Testis (tissue), 3 donors: ENCODE measurements around the gene TPST1. TPM values are rescaled to one million over a fixed set of nuclear protein-coding genes. Genes with fewer than 3 reads are reported as not detected.
"Not testable (repeated sequence)": the region's sequence is repeated elsewhere in the genome, so short reads cannot be mapped to it uniquely, and the experiment has no call there.

Experiments used
- DNase-seq: peaks from one replicate; pipeline ENCODE4 v3.0.0-alpha.2; 2019
- H3K27ac ChIP-seq, 2 donors: fragments of 200-600 bp; sonication (generic); one replicate each; pipeline ENCODE4 v1.5.1; 2019
- H3K27me3 ChIP-seq: fragments of 200-600 bp; sonication (generic); one replicate; pipeline ENCODE4 v1.5.1; 2019
- H3K36me3 ChIP-seq: fragments of 200-600 bp; sonication (generic); one replicate; pipeline ENCODE4 v1.5.1; 2017; ENCODE audit warnings: low read depth; ENCODE audit errors: missing control alignments
- H3K4me1 ChIP-seq: fragments of 200-600 bp; sonication (generic); one replicate; pipeline ENCODE4 v1.5.1; 2019
- H3K4me3 ChIP-seq, 2 donors: fragments of 200-600 bp; sonication (generic); one replicate each; pipeline ENCODE4 v1.5.1; 2017 to 2019
- H3K9me3 ChIP-seq: fragments of 200-600 bp; sonication (generic); one replicate; pipeline ENCODE4 v1.5.1; 2017
- CTCF ChIP-seq, 3 experiments: fragments of 450-650 bp in 2 of 3; fragments of 200-600 bp in 1 of 3; sonication (generic) in 1 of 3; IDR thresholded peaks; one replicate each; pipeline ENCODE4 v1.5.1; 2016 to 2019; ENCODE audit warnings: antibody characterized with exemption in 3 of 3, mild to moderate bottlenecking in 2 of 3, moderate library complexity in 1 of 3
- POLR2A ChIP-seq: fragments of 450-650 bp; IDR thresholded peaks from one replicate; pipeline ENCODE4 v1.6.1; 2017; ENCODE audit warnings: antibody characterized with exemption, mild to moderate bottlenecking, moderate library complexity
- WGBS, 2 donors: methylation state at CpG; one replicate each; pipeline ENCODE4 v1.1.5; 2018; 5-methylcytosine and 5-hydroxymethylcytosine counted together
- intact Hi-C: fragments of 100-400 bp; cut with DNase I; formaldehyde crosslinking; loops from one replicate; pipeline ENCODE4 v1.15.1; 2023; ENCODE audit warnings: low total_unique reads
- polyA plus RNA-seq: library from polyadenylated mRNA; stranded (reverse); fragments of 350-450 nt; fragmentation: Illumina TruSeq; extraction: RNeasy Lipid Tissue Mini Kit (QIAGEN cat#74804); gene quantifications from one replicate; pipeline ENCODE4 v1.2.3, GENCODE V29; 2014; ENCODE audit warnings: low read depth, low replicate concordance; ENCODE audit not compliant: insufficient read depth
- total RNA-seq, 2 donors: library from RNA; depleted of rRNA; stranded (reverse); fragments of >200 nt; gene quantifications; one replicate each; pipeline ENCODE4 v1.2.3, GENCODE V29; 2016

TPST1 gene
- total and polyA plus RNA-seq, 3 donors from 2014 or later = 34.7 to 55.7 (median 40.7) TPM

DNA sequence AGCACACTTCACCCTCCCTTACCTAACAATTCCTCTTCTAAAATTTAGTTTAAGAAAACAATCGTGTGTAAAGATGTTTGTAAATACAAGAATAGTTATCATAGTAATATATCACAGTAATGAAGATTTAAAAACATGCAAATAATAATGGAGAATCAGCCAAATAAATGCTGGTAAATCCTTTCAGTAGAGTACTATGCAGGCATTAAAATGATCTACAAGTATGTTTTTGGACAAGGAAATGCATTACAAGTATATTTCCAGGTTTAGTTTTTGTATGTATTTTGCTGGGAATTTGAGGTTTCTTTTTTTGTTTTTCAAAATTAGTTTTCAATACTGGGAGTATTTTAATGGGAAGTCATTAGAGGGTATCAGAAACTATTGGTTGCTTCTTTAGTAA is 22.7 kb downstream of the TPST1 start:
- DNase-seq = no peak
- H3K27me3 ChIP-seq = no peaks in the 10 kb centered on the region
- H3K4me1 ChIP-seq = no peaks in the 10 kb centered on the region
- TF ChIP-seq CTCF (IDR thresholded peaks at IDR 0.05) (no peak), POLR2A (no peak)
- H3K36me3 ChIP-seq = no peaks in the 10 kb centered on the region
- intact Hi-C loops = no loop called here
- no peaks in the 10 kb centered on the region for H3K9me3 ChIP-seq
- H3K27ac ChIP-seq = no peak overlapping the region
- 98 to 100% methylated on average over 1 of the region's 1 CpG for WGBS, 2 donors
- H3K4me3 ChIP-seq = no peak overlapping the region

DNA sequence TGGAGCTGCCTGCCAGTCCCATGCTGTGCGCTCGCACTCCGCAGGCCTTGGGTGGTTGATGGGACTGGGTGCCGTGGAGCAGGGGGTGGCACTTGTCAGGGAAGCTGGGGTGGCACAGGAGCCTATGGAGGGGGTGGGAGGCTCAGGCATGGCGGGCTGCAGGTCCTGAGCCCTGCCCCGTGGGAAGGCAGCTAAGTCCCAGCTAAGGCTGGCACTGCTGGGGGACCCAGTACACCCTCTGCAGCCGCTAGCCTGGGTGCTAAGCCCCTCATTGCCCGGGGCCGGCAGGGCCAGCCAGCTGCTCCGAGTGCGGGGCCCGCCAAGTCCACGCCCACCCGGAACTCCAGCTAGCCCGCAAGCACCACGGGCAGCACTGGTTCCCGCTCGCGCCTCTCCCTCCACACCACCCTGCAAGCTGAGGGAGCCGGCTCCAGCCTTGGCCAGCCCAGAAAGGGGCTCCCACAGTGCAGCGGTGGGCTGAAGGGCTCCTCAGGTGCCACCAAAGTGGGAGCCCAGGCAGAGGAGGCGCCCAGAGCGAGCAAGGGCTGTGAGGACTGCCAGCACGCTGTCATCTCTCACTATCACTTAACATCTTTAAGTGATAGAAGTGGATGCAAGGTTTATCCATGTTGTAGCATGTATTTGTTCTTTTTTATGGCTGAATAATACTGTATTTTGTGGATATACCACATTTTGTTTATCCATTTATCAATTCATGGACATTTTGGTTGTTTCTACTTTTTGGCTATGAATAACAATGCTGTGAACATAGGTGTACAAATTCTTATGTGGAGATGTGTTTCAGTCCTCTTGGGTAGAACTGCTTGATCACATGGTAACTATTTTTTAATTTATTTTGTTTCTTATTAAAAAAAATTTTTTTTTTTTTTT is 26.4 kb downstream of the TPST1 start:
- 97% methylated on average over 9 to 17 of the region's 24 CpGs for WGBS, 2 donors
- intact Hi-C loops = not testable (repeated sequence)

GRCh38 chr7:66233638-66234037 is 28.5 kb downstream of the TPST1 start:
- Histone ChIP-seq H3K9me3 (no peaks in the 10 kb centered on the region), H3K27me3 (no peaks in the 10 kb centered on the region), H3K4me3 (no peak overlapping the region), H3K36me3 (no peaks in the 10 kb centered on the region), H3K27ac (no peak overlapping the region), H3K4me1 (no peaks in the 10 kb centered on the region)
- WGBS, 2 donors = 93 to 94% methylated on average over 5 of the region's 5 CpGs
- no peak for DNase-seq
- TF ChIP-seq POLR2A (no peak), CTCF (IDR thresholded peaks at IDR 0.05) (no peak)
- intact Hi-C loops = no loop called here

More for the DNA sequence above, 26.4 kb downstream of the TPST1 start:
- not testable (repeated sequence) for H3K4me3 ChIP-seq, H3K4me1 ChIP-seq, H3K27me3 ChIP-seq, DNase-seq, H3K27ac ChIP-seq, H3K9me3 ChIP-seq, H3K36me3 ChIP-seq

- Histone ChIP-seq H3K4me1 (no peaks in the 10 kb centered on the region), H3K27me3 (no peaks in the 10 kb centered on the region), H3K36me3 (no peaks in the 10 kb centered on the region), H3K27ac (no peak overlapping the region), H3K4me3 (no peak overlapping the region), H3K9me3 (no peaks in the 10 kb centered on the region)
- DNase-seq = no peak
- WGBS, 2 donors = 87 to 88% methylated on average over 2 of the region's 2 CpGs
- TF ChIP-seq CTCF (IDR thresholded peaks at IDR 0.05) (no peak), POLR2A (no peak)
- intact Hi-C loops = no loop called here
Observed at GRCh38 chr7:66236713-66237303, 31.7 kb downstream of the TPST1 start.

GRCh38 chr7:66237906-66238772 is 33.0 kb downstream of the TPST1 start:
- intact Hi-C loops = no loop called here
- 47 to 48% methylated on average over 6 of the region's 6 CpGs for WGBS, 2 donors
- Histone ChIP-seq H3K36me3 (no peaks in the 10 kb centered on the region), H3K9me3 (no peaks in the 10 kb centered on the region), H3K27me3 (no peaks in the 10 kb centered on the region), H3K4me1 (no peaks in the 10 kb centered on the region), H3K4me3 (no peak overlapping the region), H3K27ac (peak overlapping the region in 1 of 2 donors; percentile 44)
- TF ChIP-seq POLR2A = no peak
- no peak for TF ChIP-seq CTCF (IDR thresholded peaks at IDR 0.05)
- no peak for DNase-seq
